ENCODE results near the gene ARID5B. TPM values are rescaled to one million over a fixed set of nuclear protein-coding genes. Genes with fewer than 3 reads are reported as not detected.

Gene ARID5B
- total RNA-seq, 1 experiment from 2014 or later: 2.3 TPM

DNA sequence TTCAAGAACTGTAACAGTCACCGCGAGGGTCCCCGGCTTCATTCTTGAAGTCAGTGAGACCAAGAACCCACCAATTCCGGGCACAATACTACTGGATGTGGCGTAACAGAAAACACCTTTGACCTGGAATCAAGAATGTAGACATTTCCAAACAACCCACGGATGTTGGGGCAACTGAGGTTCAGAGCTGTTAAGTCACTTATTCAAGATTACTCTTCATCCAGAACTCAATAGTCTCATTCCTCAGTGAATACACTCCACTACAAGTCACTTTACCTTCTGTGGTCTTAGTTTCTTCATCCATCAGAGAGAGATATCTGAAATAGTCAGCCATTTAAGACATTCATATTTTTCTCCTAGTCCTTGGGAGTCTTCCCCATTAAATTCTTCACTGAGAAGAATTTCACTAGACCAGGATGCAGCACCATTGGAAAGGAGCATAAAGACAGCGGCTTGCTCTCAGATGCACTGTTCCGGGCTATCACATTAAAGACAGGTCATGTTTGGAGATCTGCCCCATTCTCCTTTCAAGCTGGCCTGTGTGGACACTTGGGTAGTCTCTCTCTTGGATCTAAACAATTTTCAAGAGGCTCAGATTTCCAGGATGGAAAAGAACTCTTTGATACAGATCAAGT is 32.3 kb upstream of the ARID5B start:
- no peaks in the 10 kb centered on the region for H3K27me3 Mint-ChIP-seq (ENCODE audit: low read depth)
- no peaks in the 10 kb centered on the region for H3K9me3 Mint-ChIP-seq
- CTCF ChIA-PET: no interaction called here
- no peak overlapping the region for H3K4me3 Mint-ChIP-seq
- POLR2A ChIA-PET: interaction anchor here (0.5 kb wide), 1 partner anchor 212 kb away, joined by 3 read pairs; no protein-coding TSS in a partner anchor
- ATAC-seq (no peak), DNase-seq (ENCODE audit: low spot score) (no peak)
- H3K4me1 Mint-ChIP-seq: no peaks in the 10 kb centered on the region
- TF ChIP-seq, protein P1, sequence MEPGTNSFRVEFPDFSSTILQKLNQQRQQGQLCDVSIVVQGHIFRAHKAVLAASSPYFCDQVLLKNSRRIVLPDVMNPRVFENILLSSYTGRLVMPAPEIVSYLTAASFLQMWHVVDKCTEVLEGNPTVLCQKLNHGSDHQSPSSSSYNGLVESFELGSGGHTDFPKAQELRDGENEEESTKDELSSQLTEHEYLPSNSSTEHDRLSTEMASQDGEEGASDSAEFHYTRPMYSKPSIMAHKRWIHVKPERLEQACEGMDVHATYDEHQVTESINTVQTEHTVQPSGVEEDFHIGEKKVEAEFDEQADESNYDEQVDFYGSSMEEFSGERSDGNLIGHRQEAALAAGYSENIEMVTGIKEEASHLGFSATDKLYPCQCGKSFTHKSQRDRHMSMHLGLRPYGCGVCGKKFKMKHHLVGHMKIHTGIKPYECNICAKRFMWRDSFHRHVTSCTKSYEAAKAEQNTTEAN (CRISPR knock-in tag; IDR thresholded peaks at IDR 0.05): no peak
- TF ChIP-seq ZNF263 (CRISPR knock-in tag; IDR thresholded peaks at IDR 0.05; ENCODE audit: low read depth) (no peak), ZNF219 (CRISPR knock-in tag; IDR thresholded peaks at IDR 0.05; ENCODE audit: borderline replicate concordance) (no peak), ZNF396 (CRISPR knock-in tag; IDR thresholded peaks at IDR 0.05; ENCODE audit: borderline replicate concordance) (no peak), PRRX2 (CRISPR knock-in tag; IDR thresholded peaks at IDR 0.05) (no peak), NR3C1 (CRISPR knock-in tag; conservative IDR thresholded peaks at IDR 0.05; ENCODE audit: low read depth) (no peak), ZNF416 (CRISPR knock-in tag; IDR thresholded peaks at IDR 0.05) (no peak), ZBTB21 (CRISPR knock-in tag; IDR thresholded peaks at IDR 0.05; ENCODE audit: borderline replicate concordance) (no peak), KAT7 (CRISPR knock-in tag; IDR thresholded peaks at IDR 0.05; ENCODE audit: borderline replicate concordance) (no peak), ZNF121 (CRISPR knock-in tag; IDR thresholded peaks at IDR 0.05) (no peak), ZNF317 (CRISPR knock-in tag; IDR thresholded peaks at IDR 0.05; ENCODE audit: borderline replicate concordance, low read depth) (no peak)
- TF ChIP-seq, protein P2, sequence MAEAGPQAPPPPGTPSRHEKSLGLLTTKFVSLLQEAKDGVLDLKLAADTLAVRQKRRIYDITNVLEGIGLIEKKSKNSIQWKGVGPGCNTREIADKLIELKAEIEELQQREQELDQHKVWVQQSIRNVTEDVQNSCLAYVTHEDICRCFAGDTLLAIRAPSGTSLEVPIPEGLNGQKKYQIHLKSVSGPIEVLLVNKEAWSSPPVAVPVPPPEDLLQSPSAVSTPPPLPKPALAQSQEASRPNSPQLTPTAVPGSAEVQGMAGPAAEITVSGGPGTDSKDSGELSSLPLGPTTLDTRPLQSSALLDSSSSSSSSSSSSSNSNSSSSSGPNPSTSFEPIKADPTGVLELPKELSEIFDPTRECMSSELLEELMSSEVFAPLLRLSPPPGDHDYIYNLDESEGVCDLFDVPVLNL (CRISPR knock-in tag; IDR thresholded peaks at IDR 0.05; ENCODE audit: borderline replicate concordance, low read depth): no peak
- TF ChIP-seq, protein P3, sequence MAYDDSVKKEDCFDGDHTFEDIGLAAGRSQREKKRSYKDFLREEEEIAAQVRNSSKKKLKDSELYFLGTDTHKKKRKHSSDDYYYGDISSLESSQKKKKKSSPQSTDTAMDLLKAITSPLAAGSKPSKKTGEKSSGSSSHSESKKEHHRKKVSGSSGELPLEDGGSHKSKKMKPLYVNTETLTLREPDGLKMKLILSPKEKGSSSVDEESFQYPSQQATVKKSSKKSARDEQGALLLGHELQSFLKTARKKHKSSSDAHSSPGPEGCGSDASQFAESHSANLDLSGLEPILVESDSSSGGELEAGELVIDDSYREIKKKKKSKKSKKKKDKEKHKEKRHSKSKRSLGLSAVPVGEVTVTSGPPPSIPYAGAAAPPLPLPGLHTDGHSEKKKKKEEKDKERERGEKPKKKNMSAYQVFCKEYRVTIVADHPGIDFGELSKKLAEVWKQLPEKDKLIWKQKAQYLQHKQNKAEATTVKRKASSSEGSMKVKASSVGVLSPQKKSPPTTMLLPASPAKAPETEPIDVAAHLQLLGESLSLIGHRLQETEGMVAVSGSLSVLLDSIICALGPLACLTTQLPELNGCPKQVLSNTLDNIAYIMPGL (CRISPR knock-in tag; IDR thresholded peaks at IDR 0.05): no peak
- TF ChIP-seq, protein P4, sequence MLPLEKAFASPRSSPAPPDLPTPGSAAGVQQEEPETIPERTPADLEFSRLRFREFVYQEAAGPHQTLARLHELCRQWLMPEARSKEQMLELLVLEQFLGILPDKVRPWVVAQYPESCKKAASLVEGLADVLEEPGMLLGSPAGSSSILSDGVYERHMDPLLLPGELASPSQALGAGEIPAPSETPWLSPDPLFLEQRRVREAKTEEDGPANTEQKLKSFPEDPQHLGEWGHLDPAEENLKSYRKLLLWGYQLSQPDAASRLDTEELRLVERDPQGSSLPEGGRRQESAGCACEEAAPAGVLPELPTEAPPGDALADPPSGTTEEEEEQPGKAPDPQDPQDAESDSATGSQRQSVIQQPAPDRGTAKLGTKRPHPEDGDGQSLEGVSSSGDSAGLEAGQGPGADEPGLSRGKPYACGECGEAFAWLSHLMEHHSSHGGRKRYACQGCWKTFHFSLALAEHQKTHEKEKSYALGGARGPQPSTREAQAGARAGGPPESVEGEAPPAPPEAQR (CRISPR knock-in tag; IDR thresholded peaks at IDR 0.05): no peak
- H3K36me3 Mint-ChIP-seq: no peaks in the 10 kb centered on the region
- no peak overlapping the region for H3K27ac Mint-ChIP-seq

DNA sequence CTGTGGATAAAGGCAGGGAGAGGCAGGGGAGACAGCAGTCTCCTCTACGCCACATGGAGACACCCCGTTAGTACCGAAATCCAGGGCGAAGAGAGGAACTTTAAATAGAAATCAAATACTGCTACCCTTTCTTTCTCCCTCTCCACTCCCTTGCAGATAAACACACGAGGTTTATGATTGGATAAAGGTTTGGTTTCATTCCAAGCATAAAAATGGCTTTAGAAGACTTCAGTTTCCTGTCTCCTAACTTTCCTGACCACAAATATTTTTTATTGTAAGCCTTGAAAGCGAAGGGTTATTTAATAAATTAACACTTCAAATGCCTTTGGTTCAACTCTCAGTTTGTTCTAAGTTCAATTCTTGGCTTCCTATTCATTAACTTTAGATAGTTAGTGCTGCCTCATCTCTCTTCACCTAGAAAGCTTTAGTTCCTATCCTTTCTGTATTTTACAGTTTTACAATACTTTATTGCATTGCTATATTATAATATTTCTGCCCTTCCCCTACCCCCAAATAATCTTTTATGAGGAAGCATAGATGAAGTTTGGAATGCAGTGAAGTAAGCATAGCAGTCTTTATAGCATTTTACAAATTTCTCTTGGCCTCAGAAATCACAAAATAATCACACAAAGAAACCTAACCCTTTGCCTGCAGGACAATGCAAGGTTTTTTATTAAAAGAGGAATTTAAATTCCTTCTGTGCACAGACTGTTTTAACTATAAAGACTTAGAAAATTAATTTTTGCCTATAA is 31.5 kb upstream of the ARID5B start:
- no peaks in the 10 kb centered on the region for H3K27me3 Mint-ChIP-seq (ENCODE audit: low read depth)
- DNase-seq (ENCODE audit: low spot score) (no peak), ATAC-seq (no peak)
- no peaks in the 10 kb centered on the region for H3K9me3 Mint-ChIP-seq
- H3K4me1 Mint-ChIP-seq: no peaks in the 10 kb centered on the region
- CTCF ChIA-PET: no interaction called here
- H3K36me3 Mint-ChIP-seq: no peaks in the 10 kb centered on the region
- no peak overlapping the region for H3K27ac Mint-ChIP-seq
- POLR2A ChIA-PET: interaction anchor here (0.5 kb wide), 1 partner anchor 213 kb away, joined by 3 read pairs; no protein-coding TSS in a partner anchor
- no peak overlapping the region for H3K4me3 Mint-ChIP-seq
- TF ChIP-seq SMAD4 (CRISPR knock-in tag; IDR thresholded peaks at IDR 0.05): no peak
- TF ChIP-seq SMAD3 (CRISPR knock-in tag; IDR thresholded peaks at IDR 0.05; ENCODE audit: borderline replicate concordance): no peak
- TF ChIP-seq NR1H2 (CRISPR knock-in tag; IDR thresholded peaks at IDR 0.05): no peak
- TF ChIP-seq TP53 (CRISPR knock-in tag; IDR thresholded peaks at IDR 0.05): no peak
- TF ChIP-seq, protein P5, sequence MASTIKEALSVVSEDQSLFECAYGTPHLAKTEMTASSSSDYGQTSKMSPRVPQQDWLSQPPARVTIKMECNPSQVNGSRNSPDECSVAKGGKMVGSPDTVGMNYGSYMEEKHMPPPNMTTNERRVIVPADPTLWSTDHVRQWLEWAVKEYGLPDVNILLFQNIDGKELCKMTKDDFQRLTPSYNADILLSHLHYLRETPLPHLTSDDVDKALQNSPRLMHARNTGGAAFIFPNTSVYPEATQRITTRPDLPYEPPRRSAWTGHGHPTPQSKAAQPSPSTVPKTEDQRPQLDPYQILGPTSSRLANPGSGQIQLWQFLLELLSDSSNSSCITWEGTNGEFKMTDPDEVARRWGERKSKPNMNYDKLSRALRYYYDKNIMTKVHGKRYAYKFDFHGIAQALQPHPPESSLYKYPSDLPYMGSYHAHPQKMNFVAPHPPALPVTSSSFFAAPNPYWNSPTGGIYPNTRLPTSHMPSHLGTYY (CRISPR knock-in tag; IDR thresholded peaks at IDR 0.05): no peak
- TF ChIP-seq RELA (CRISPR knock-in tag; IDR thresholded peaks at IDR 0.05; ENCODE audit: borderline replicate concordance): no peak
- no peak for TF ChIP-seq SOX15 (CRISPR knock-in tag; IDR thresholded peaks at IDR 0.05)
- TF ChIP-seq, protein P2 (CRISPR knock-in tag; IDR thresholded peaks at IDR 0.05; ENCODE audit: borderline replicate concordance, low read depth): no peak
- no peak for TF ChIP-seq RORB (CRISPR knock-in tag; IDR thresholded peaks at IDR 0.05)

Measured in WTC11 (cell line).